ENCODE data around the gene FUOM. TPM values are rescaled to one million over a fixed set of nuclear protein-coding genes. Genes with fewer than 3 reads are reported as not detected.
A peak's percentile ranks its signal among the peaks of the same experiment; 100 is the strongest.

Gene FUOM
- total RNA-seq, 1 experiment from 2014 or later: 31.3 TPM

DNA sequence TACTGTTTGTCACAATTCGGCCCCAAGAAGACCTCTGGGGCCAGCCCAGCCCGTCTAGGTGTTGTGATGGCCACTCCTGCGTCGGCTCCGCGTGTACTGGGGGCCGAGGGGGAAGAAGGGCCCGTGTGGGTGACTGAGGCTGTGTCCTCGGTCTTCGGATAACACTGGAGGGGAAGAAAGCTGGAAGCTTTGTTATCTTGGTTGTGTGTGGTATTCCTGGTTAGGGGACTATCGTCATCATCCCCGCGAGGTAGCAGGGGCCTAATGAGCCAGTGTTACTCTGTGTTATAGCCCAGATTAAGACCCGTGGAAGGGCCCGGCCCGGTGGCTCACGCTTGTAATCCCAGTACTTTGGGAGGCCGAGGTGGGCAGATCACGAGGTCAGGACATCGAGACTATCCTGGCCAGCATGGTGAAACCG, 37.0 kb upstream of the FUOM start:
- H3K36me3 Mint-ChIP-seq: peaks cover 35% of the 10 kb centered on the region
- TF ChIP-seq SMAD4 (CRISPR knock-in tag; IDR thresholded peaks at IDR 0.05): no peak
- 0 out of 2 replicates have a peak, but pooled peaks have one; percentile 0 for TF ChIP-seq KAT7 (CRISPR knock-in tag; IDR thresholded peaks at IDR 0.05; ENCODE audit: borderline replicate concordance)
- CTCF ChIA-PET: interaction anchor here (1.7 kb wide), 1 partner anchor 66 kb away, joined by 11 read pairs; no protein-coding TSS in a partner anchor
- ATAC-seq: no peak
- peak overlapping the region; percentile 96 for H3K4me3 Mint-ChIP-seq
- peaks cover 11% of the 10 kb centered on the region for H3K4me1 Mint-ChIP-seq
- no peaks in the 10 kb centered on the region; the same call in 1 of the 2 replicates for H3K27me3 Mint-ChIP-seq (ENCODE audit: low read depth)
- POLR2A ChIA-PET: no interaction called here
- DNase-seq (ENCODE audit: low spot score): no peak
- no peaks in the 10 kb centered on the region for H3K9me3 Mint-ChIP-seq
- H3K27ac Mint-ChIP-seq: peak overlapping the region; percentile 97

DNA sequence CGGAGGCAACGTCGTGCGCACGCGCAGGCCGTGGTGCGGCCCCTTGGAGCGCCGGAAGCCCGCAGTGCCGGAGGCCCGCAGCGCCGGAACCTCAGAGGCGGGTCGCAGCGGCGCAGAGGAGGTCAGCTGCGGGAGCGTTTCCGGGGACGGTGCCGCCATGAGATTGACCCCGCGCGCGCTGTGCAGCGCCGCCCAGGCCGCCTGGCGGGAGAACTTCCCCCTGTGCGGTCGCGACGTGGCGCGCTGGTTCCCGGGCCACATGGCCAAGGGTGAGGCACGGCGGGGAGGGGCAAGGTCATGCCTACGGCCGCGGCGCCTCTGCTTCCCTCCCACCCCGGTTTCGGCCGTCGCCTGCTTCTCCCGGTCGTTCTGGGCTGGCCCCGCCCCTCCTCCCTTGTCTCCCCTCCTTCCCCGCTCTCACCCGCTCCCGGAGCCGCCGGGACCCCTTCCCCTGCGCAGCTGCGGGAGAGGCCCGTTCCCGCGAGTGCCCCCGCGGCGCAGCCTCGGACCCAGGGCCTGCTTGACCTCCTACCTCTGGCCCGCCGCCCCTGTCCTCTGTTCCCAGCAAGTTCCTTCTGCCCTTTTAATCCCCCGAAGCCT, 36.3 kb upstream of the FUOM start, which contains the start of gene MTG1:
TSS of gene MTG1 (plus strand) at position 94 of the 600 bp plus-strand sequence. CDS start at position 158, 64 bp downstream.
- H3K27me3 Mint-ChIP-seq (ENCODE audit: low read depth): no peaks in the 10 kb centered on the region; the same call in 1 of the 2 replicates
- CTCF ChIA-PET: interaction anchor here (0.6 to 1.7 kb wide), 2 partner anchors 65 to 86 kb away, joined by 3 to 11 read pairs; no protein-coding TSS in a partner anchor
- peak; percentile 96 for DNase-seq (ENCODE audit: low spot score)
- no peaks in the 10 kb centered on the region for H3K9me3 Mint-ChIP-seq
- peak; percentile 93 for ATAC-seq
- peak within 1 kb of the TSS; percentile 97 for H3K27ac Mint-ChIP-seq
- peaks cover 29% of the 10 kb centered on the region for H3K36me3 Mint-ChIP-seq
- H3K4me3 Mint-ChIP-seq: peak within 1 kb of the TSS; percentile 96
- H3K4me1 Mint-ChIP-seq: peaks cover 11% of the 10 kb centered on the region
- POLR2A ChIA-PET: no interaction called here
- TF ChIP-seq, protein P1, sequence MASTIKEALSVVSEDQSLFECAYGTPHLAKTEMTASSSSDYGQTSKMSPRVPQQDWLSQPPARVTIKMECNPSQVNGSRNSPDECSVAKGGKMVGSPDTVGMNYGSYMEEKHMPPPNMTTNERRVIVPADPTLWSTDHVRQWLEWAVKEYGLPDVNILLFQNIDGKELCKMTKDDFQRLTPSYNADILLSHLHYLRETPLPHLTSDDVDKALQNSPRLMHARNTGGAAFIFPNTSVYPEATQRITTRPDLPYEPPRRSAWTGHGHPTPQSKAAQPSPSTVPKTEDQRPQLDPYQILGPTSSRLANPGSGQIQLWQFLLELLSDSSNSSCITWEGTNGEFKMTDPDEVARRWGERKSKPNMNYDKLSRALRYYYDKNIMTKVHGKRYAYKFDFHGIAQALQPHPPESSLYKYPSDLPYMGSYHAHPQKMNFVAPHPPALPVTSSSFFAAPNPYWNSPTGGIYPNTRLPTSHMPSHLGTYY (CRISPR knock-in tag; IDR thresholded peaks at IDR 0.05): 0 out of 2 replicates have a peak, but pooled peaks have one; percentile 70
- TF ChIP-seq, protein P2, sequence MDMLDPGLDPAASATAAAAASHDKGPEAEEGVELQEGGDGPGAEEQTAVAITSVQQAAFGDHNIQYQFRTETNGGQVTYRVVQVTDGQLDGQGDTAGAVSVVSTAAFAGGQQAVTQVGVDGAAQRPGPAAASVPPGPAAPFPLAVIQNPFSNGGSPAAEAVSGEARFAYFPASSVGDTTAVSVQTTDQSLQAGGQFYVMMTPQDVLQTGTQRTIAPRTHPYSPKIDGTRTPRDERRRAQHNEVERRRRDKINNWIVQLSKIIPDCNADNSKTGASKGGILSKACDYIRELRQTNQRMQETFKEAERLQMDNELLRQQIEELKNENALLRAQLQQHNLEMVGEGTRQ (CRISPR knock-in tag; IDR thresholded peaks at IDR 0.05): peak; percentile 77
- TF ChIP-seq ZNF219 (CRISPR knock-in tag; IDR thresholded peaks at IDR 0.05; ENCODE audit: borderline replicate concordance): peak; percentile 89; the same call in 1 of the 2 replicates
- no peak for TF ChIP-seq MXD4 (CRISPR knock-in tag; IDR thresholded peaks at IDR 0.05; ENCODE audit: borderline replicate concordance)
- TF ChIP-seq FOXK1 (CRISPR knock-in tag; IDR thresholded peaks at IDR 0.05): peak; percentile 88
- TF ChIP-seq, protein P3, sequence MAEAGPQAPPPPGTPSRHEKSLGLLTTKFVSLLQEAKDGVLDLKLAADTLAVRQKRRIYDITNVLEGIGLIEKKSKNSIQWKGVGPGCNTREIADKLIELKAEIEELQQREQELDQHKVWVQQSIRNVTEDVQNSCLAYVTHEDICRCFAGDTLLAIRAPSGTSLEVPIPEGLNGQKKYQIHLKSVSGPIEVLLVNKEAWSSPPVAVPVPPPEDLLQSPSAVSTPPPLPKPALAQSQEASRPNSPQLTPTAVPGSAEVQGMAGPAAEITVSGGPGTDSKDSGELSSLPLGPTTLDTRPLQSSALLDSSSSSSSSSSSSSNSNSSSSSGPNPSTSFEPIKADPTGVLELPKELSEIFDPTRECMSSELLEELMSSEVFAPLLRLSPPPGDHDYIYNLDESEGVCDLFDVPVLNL (CRISPR knock-in tag; IDR thresholded peaks at IDR 0.05; ENCODE audit: borderline replicate concordance, low read depth): peak; percentile 33; the same call in 1 of the 2 replicates
- TF ChIP-seq, protein P4, sequence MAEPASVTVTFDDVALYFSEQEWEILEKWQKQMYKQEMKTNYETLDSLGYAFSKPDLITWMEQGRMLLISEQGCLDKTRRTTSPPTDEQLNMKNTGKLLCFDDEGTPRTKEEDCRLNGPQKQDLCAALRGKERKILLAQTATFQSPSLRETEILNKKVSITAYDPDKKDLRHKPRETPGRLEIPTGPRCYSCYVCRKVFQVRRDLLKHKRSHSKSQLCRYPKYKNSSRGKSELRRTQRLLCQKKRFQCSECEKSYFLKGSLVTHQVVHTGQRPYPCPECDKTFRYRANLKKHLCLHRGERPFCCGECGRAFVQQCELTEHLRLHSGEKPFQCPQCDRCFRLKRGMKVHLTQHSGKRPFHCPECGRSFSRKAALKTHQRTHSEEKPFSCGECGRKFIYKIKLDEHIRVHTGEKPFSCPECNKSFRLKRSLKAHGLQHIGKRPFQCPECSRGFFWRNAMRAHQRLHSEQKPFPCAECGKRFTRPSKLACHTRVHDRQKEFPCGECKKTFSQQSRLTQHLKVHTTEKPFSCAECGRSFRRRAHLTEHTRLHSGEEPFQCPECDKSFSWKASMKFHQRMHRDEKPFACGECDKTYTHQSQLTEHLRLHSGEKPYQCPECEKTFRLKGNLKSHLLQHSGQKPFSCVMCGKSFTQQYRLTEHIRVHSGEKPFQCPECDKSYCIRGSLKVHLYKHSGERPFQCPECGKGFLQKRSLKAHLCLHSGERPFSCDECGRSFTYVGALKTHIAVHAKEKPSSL (CRISPR knock-in tag; conservative IDR thresholded peaks at IDR 0.05): no peak
- TF ChIP-seq, protein P5, sequence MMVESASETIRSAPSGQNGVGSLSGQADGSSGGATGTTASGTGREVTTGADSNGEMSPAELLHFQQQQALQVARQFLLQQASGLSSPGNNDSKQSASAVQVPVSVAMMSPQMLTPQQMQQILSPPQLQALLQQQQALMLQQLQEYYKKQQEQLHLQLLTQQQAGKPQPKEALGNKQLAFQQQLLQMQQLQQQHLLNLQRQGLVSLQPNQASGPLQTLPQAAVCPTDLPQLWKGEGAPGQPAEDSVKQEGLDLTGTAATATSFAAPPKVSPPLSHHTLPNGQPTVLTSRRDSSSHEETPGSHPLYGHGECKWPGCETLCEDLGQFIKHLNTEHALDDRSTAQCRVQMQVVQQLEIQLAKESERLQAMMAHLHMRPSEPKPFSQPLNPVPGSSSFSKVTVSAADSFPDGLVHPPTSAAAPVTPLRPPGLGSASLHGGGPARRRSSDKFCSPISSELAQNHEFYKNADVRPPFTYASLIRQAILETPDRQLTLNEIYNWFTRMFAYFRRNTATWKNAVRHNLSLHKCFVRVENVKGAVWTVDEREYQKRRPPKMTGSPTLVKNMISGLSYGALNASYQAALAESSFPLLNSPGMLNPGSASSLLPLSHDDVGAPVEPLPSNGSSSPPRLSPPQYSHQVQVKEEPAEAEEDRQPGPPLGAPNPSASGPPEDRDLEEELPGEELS (CRISPR knock-in tag; IDR thresholded peaks at IDR 0.05): peak; percentile 94
- TF ChIP-seq, protein P6, sequence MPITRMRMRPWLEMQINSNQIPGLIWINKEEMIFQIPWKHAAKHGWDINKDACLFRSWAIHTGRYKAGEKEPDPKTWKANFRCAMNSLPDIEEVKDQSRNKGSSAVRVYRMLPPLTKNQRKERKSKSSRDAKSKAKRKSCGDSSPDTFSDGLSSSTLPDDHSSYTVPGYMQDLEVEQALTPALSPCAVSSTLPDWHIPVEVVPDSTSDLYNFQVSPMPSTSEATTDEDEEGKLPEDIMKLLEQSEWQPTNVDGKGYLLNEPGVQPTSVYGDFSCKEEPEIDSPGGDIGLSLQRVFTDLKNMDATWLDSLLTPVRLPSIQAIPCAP (CRISPR knock-in tag; IDR thresholded peaks at IDR 0.05): 0 out of 2 replicates have a peak, but pooled peaks have one; percentile 38
- peak; percentile 70 for TF ChIP-seq NR2C2 (CRISPR knock-in tag; IDR thresholded peaks at IDR 0.05)
- peak; percentile 95 for TF ChIP-seq FOXP1 (CRISPR knock-in tag; IDR thresholded peaks at IDR 0.05; ENCODE audit: borderline replicate concordance)
- TF ChIP-seq RELA (CRISPR knock-in tag; IDR thresholded peaks at IDR 0.05; ENCODE audit: borderline replicate concordance): peak; percentile 94
- TF ChIP-seq, protein P7, sequence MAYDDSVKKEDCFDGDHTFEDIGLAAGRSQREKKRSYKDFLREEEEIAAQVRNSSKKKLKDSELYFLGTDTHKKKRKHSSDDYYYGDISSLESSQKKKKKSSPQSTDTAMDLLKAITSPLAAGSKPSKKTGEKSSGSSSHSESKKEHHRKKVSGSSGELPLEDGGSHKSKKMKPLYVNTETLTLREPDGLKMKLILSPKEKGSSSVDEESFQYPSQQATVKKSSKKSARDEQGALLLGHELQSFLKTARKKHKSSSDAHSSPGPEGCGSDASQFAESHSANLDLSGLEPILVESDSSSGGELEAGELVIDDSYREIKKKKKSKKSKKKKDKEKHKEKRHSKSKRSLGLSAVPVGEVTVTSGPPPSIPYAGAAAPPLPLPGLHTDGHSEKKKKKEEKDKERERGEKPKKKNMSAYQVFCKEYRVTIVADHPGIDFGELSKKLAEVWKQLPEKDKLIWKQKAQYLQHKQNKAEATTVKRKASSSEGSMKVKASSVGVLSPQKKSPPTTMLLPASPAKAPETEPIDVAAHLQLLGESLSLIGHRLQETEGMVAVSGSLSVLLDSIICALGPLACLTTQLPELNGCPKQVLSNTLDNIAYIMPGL (CRISPR knock-in tag; IDR thresholded peaks at IDR 0.05): peak; percentile 76; the same call in 1 of the 2 replicates
- no peak for TF ChIP-seq NFE2L1 (CRISPR knock-in tag; IDR thresholded peaks at IDR 0.05)
- TF ChIP-seq JAZF1 (CRISPR knock-in tag; IDR thresholded peaks at IDR 0.05): no peak
- TF ChIP-seq, protein P8, sequence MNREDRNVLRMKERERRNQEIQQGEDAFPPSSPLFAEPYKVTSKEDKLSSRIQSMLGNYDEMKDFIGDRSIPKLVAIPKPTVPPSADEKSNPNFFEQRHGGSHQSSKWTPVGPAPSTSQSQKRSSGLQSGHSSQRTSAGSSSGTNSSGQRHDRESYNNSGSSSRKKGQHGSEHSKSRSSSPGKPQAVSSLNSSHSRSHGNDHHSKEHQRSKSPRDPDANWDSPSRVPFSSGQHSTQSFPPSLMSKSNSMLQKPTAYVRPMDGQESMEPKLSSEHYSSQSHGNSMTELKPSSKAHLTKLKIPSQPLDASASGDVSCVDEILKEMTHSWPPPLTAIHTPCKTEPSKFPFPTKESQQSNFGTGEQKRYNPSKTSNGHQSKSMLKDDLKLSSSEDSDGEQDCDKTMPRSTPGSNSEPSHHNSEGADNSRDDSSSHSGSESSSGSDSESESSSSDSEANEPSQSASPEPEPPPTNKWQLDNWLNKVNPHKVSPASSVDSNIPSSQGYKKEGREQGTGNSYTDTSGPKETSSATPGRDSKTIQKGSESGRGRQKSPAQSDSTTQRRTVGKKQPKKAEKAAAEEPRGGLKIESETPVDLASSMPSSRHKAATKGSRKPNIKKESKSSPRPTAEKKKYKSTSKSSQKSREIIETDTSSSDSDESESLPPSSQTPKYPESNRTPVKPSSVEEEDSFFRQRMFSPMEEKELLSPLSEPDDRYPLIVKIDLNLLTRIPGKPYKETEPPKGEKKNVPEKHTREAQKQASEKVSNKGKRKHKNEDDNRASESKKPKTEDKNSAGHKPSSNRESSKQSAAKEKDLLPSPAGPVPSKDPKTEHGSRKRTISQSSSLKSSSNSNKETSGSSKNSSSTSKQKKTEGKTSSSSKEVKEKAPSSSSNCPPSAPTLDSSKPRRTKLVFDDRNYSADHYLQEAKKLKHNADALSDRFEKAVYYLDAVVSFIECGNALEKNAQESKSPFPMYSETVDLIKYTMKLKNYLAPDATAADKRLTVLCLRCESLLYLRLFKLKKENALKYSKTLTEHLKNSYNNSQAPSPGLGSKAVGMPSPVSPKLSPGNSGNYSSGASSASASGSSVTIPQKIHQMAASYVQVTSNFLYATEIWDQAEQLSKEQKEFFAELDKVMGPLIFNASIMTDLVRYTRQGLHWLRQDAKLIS (CRISPR knock-in tag; IDR thresholded peaks at IDR 0.05; ENCODE audit: borderline replicate concordance): 0 out of 2 replicates have a peak, but pooled peaks have one; percentile 65

Data from WTC11 (cell line).